SK-N-MC (cell line): ENCODE data around the gene XIRP1.

Experiments used
- EZH2 ChIP-seq: fragments of 200-600 bp; sonication (generic); IDR thresholded peaks from one replicate; pipeline ENCODE4 v1.6.1; 2017; ENCODE audit warnings: antibody characterized with exemption
- POLR2AphosphoS5 ChIP-seq: IDR thresholded peaks from 2 replicates; pipeline ENCODE4 v1.6.1; 2012; ENCODE audit warnings: mild to moderate bottlenecking, low read depth, low read length, borderline replicate concordance

DNA sequence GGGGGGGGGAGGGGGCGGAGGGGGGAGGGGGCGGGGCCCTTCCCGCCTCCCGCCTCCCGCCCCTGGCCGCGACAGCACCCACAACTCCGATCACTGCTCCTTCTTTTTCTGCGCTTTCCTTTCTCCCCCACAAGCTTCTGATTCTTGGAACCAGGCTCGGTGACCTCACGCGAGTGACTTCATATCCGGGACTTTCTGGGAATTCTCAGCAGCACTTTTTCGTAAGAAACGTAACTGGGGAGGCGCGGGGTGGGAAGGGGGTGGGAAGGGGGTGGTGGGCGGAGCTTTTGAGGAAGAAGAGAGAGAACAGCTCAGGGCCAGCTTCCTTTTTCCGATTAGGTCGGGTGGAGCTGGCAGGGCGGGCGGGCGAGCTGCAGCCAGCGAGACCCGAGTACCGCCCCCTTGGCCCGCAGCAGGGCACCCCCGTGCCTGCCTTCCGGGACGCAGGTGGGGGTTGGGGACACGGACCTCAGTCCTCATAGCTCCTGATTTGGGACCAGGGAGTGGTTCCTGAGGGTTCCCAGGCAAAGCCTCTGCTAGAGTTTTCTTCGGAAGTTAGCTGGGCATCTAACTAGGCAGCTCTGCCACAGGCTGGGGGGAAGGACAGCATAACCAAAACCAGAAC is 14.6 kb downstream of the XIRP1 start:
- peak; percentile 54 for TF ChIP-seq POLR2AphosphoS5
- no peak for TF ChIP-seq EZH2
